B cell (primary cell): ENCODE results near the gene MGAT1. TPM values are rescaled to one million over a fixed set of nuclear protein-coding genes. Genes with fewer than 3 reads are reported as not detected.
"Not testable (repeated sequence)": the region's sequence is repeated elsewhere in the genome, so short reads cannot be mapped to it uniquely, and the experiment has no call there.

Experiments
- ATAC-seq: fragments of 200-7000 bp; cut with Tn5 transposase; one replicate; pipeline ENCODE4 v1.10.0; 2021; ENCODE audit warnings: low read depth, mild to moderate bottlenecking, moderate number of reproducible peaks, moderate library complexity
- CTCF ChIA-PET: fragments of 350-600 bp; sonication (Branson Sonifier 250); formaldehyde crosslinking; loops from one replicate; lab custom pipeline; 2021; ENCODE audit warnings: antibody characterized with exemption, inconsistent platforms; lab: Charles Lee
- POLR2A ChIA-PET: fragments of 350-600 bp; sonication (Branson Sonifier 250); formaldehyde crosslinking; loops from one replicate; lab custom pipeline; 2021; ENCODE audit warnings: antibody characterized with exemption; lab: Charles Lee
- DNase-seq: peaks from one replicate; pipeline ENCODE4 v3.0.0; 2013
- H2AFZ ChIP-seq: 2 replicates; pipeline ENCODE4 v1.6.1; 2012; ENCODE audit warnings: mild to moderate bottlenecking, low read depth, low read length; ENCODE audit not compliant: insufficient read depth, poor library complexity, severe bottlenecking
- H3K27ac ChIP-seq, 2 donors: 1 replicate in 1 of 2; 2 replicates in 1 of 2; pipeline ENCODE4 v1.5.1; 2012 to 2013; ENCODE audit warnings: low read length in 2 of 2, mild to moderate bottlenecking in 2 of 2, moderate library complexity in 1 of 2
- H3K27me3 ChIP-seq, 4 experiments: fragments of 200-600 bp in 1 of 4; sonication (generic) in 1 of 4; replicated peaks in 1 of 4; 1 replicate in 2 of 4; 2 replicates in 2 of 4; pipeline versions ENCODE4 v1.6.1 to v1.7.0; 2013 to 2016; ENCODE audit warnings: low read length in 3 of 4, mild to moderate bottlenecking in 2 of 4, mixed read lengths in 1 of 4, moderate library complexity in 1 of 4; ENCODE audit not compliant: insufficient read depth in 4 of 4, control insufficient read depth in 3 of 4; ENCODE audit errors: control extremely low read depth in 1 of 4
- H3K36me3 ChIP-seq, 2 experiments: replicated peaks in 1 of 2; 1 replicate in 1 of 2; 2 replicates in 1 of 2; pipeline versions ENCODE4 v1.6.1 to v1.7.1; 2013; ENCODE audit warnings: low read length in 1 of 2; ENCODE audit not compliant: insufficient read depth in 2 of 2, control insufficient read depth in 1 of 2; ENCODE audit errors: control extremely low read depth in 1 of 2, extremely low read depth in 1 of 2
- H3K4me1 ChIP-seq, 2 donors: fragments of 200-600 bp in 1 of 2; sonication (generic) in 1 of 2; 1 replicate in 1 of 2; 2 replicates in 1 of 2; pipeline versions ENCODE4 v1.5.1 to v1.6.1; 2013 to 2017; ENCODE audit warnings: low read length in 2 of 2; ENCODE audit not compliant: control insufficient read depth in 2 of 2, insufficient read depth in 2 of 2
- H3K4me2 ChIP-seq: replicated peaks from 2 replicates; pipeline ENCODE3; 2012; ENCODE audit warnings: mild to moderate bottlenecking, low read depth, low read length; ENCODE audit not compliant: poor library complexity, severe bottlenecking
- H3K4me3 ChIP-seq, 5 experiments: fragments of 200-600 bp in 1 of 5; sonication (generic) in 1 of 5; 1 replicate in 3 of 5; 2 replicates in 2 of 5; pipeline versions ENCODE4 v1.5.1 to v1.7.0; 2011 to 2016; ENCODE audit warnings: low read length in 4 of 5, mild to moderate bottlenecking in 4 of 5, low read depth in 2 of 5, control low read depth in 1 of 5, moderate library complexity in 1 of 5; ENCODE audit not compliant: insufficient read depth in 1 of 5; ENCODE audit errors: control extremely low read depth in 1 of 5, extremely low read depth in 1 of 5
- H3K79me2 ChIP-seq: fragments of 200-600 bp; sonication (generic); one replicate; pipeline ENCODE4 v1.6.0; 2016; ENCODE audit warnings: low read length; ENCODE audit not compliant: control insufficient read depth, insufficient read depth
- H3K9ac ChIP-seq: fragments of 200-600 bp; sonication (generic); 2 replicates; pipeline ENCODE4 v1.6.1; 2017; ENCODE audit warnings: mild to moderate bottlenecking, low read length, moderate library complexity
- H3K9me3 ChIP-seq, 3 donors: one replicate each; pipeline versions ENCODE4 v1.6.1 to v1.7.1; 2013; ENCODE audit warnings: low read length in 2 of 3; ENCODE audit not compliant: control insufficient read depth in 2 of 3, insufficient read depth in 1 of 3; ENCODE audit errors: control extremely low read depth in 1 of 3
- H4K20me1 ChIP-seq: 2 replicates; pipeline ENCODE4 v1.6.0; 2012; ENCODE audit warnings: mild to moderate bottlenecking, low read length; ENCODE audit not compliant: insufficient read depth, control insufficient read depth, poor library complexity, severe bottlenecking
- H3K27ac Mint-ChIP-seq: one replicate; pipeline ENCODE4 v1.8.0; 2021; ENCODE audit warnings: mixed read lengths
- H3K27me3 Mint-ChIP-seq: one replicate; pipeline ENCODE4 v1.8.0; 2021; ENCODE audit warnings: mixed read lengths
- H3K4me1 Mint-ChIP-seq: one replicate; pipeline ENCODE4 v1.8.0; 2021; ENCODE audit warnings: mixed read lengths
- H3K4me3 Mint-ChIP-seq: one replicate; pipeline ENCODE4 v1.8.0; 2021; ENCODE audit warnings: mixed read lengths
- H3K9me3 Mint-ChIP-seq: one replicate; pipeline ENCODE4 v1.8.0; 2022; ENCODE audit warnings: mixed read lengths; ENCODE audit not compliant: insufficient read depth
- CTCF ChIP-seq: fragments of 200-600 bp; IDR thresholded peaks from one replicate; pipeline ENCODE4 v1.8.0; 2022; ENCODE audit warnings: antibody characterized with exemption, mild to moderate bottlenecking
- EZH2 ChIP-seq: IDR thresholded peaks from 2 replicates; pipeline ENCODE4 v1.6.1; 2012; ENCODE audit warnings: borderline replicate concordance, low read depth, mild to moderate bottlenecking, moderate library complexity, low read length; ENCODE audit not compliant: insufficient read depth, poor library complexity, severe bottlenecking
- WGBS: methylation state at CpG from one replicate; pipeline ENCODE4 v1.1.5; 2013; ENCODE audit warnings: missing lambda C conversion rate; ENCODE audit not compliant: insufficient coverage; 5-methylcytosine and 5-hydroxymethylcytosine counted together
- intact Hi-C: fragments of 100-400 bp; cut with micrococcal nuclease; formaldehyde crosslinking; loops from one replicate; pipeline ENCODE4 v1.10.0; 2022
- polyA plus RNA-seq: library from polyadenylated mRNA; depleted of rRNA; stranded (reverse); fragments of >200 nt; gene quantifications from 2 replicates; pipeline ENCODE4 v1.2.3, GENCODE V29; 2012
- total RNA-seq, 2 donors: library from RNA; stranded (reverse); fragments of 120-200 nt in 1 of 2; gene quantifications; 1 replicate in 1 of 2; 2 replicates in 1 of 2; pipeline versions ENCODE4 v1.2.3 to v1.2.4, GENCODE V29; 2013 to 2022

The MGAT1 gene
- total and polyA plus RNA-seq, 2 donors (not counting 1 experiment from before 2014, with no cell fraction given) = 81.2 to 140 TPM

GRCh38 chr5:180788651-180789410 lies 13.8 kb downstream of the MGAT1 start:
- not testable (repeated sequence) for H3K9me3 ChIP-seq, H3K27ac ChIP-seq, H3K4me3 ChIP-seq, H3K27me3 ChIP-seq, H2AFZ ChIP-seq, H3K9me3 Mint-ChIP-seq, H3K4me2 ChIP-seq, ATAC-seq, H3K4me3 Mint-ChIP-seq, H3K9ac ChIP-seq, H3K27ac Mint-ChIP-seq, DNase-seq, H3K27me3 Mint-ChIP-seq
- ChIA-PET POLR2A (interaction anchor here (0.6 kb wide), 1 partner anchor 71 kb away, joined by 4 read pairs; no protein-coding TSS in a partner anchor), CTCF (interaction anchor here (1.0 to 3.8 kb wide), 6 partner anchors 13 to 267 kb away, joined by 3 to 20 read pairs (median 4); partner anchors contain the start of gene ZFP62)
- peaks cover 29% of the 10 kb centered on the region for H3K4me1 Mint-ChIP-seq
- H3K79me2 ChIP-seq = peaks cover 41% of the 10 kb centered on the region
- peaks cover 9 to 11% of the 10 kb centered on the region in 2 donors for H3K4me1 ChIP-seq
- peaks cover 5 to 44% of the 10 kb centered on the region in 2 experiments for H3K36me3 ChIP-seq
- intact Hi-C loops = loop anchor here (10.0 kb wide), 1 partner anchor 266 kb away; no protein-coding TSS in a partner anchor
- peaks cover 93% of the 10 kb centered on the region for H4K20me1 ChIP-seq
- WGBS = 92% methylated on average over 14 of the region's 19 CpGs

- intact Hi-C loops = loop anchor here (10.0 kb wide), 1 partner anchor 267 kb away; no protein-coding TSS in a partner anchor
- H3K4me3 Mint-ChIP-seq = no peak overlapping the region
- Histone ChIP-seq H2AFZ (no peak overlapping the region), H3K4me3 (no peak overlapping the region), H3K9ac (no peak overlapping the region), H3K4me1 (peaks cover 0 to 1% of the 10 kb centered on the region in 2 donors), H3K9me3 (peaks cover 0 to 3% (median 0%) of the 10 kb centered on the region in 3 donors), H4K20me1 (peaks cover 92% of the 10 kb centered on the region), H3K4me2 (no peak overlapping the region), H3K27me3 (no peaks in the 10 kb centered on the region), H3K27ac (no peak overlapping the region), H3K79me2 (peaks cover 37% of the 10 kb centered on the region), H3K36me3 (peaks cover 5 to 38% of the 10 kb centered on the region in 2 experiments)
- H3K27me3 Mint-ChIP-seq = no peaks in the 10 kb centered on the region
- ATAC-seq (no peak), DNase-seq (no peak)
- no peak overlapping the region for H3K27ac Mint-ChIP-seq
- ChIA-PET POLR2A (interaction anchor here (1.0 kb wide), 1 partner anchor 23 kb away, joined by 3 read pairs; no protein-coding TSS in a partner anchor), CTCF (interaction anchor here (1.2 to 3.8 kb wide), 3 partner anchors 21 to 372 kb away, joined by 4 to 20 read pairs (median 6); no protein-coding TSS in a partner anchor)
- H3K9me3 Mint-ChIP-seq = no peaks in the 10 kb centered on the region
- H3K4me1 Mint-ChIP-seq = peaks cover 21% of the 10 kb centered on the region
- WGBS = 90% methylated on average over 19 of the region's 20 CpGs
- TF ChIP-seq EZH2 = no peak
- TF ChIP-seq CTCF = no peak
These were observed 14.7 kb downstream of the MGAT1 start for GRCh38 chr5:180787711-180788431.
